ENCODE measurements around the gene LMF1. TPM values are rescaled to one million over a fixed set of nuclear protein-coding genes. Genes with fewer than 3 reads are reported as not detected.

The LMF1 gene
- total RNA-seq, 1 experiment from 2014 or later, result 13.5 TPM

DNA sequence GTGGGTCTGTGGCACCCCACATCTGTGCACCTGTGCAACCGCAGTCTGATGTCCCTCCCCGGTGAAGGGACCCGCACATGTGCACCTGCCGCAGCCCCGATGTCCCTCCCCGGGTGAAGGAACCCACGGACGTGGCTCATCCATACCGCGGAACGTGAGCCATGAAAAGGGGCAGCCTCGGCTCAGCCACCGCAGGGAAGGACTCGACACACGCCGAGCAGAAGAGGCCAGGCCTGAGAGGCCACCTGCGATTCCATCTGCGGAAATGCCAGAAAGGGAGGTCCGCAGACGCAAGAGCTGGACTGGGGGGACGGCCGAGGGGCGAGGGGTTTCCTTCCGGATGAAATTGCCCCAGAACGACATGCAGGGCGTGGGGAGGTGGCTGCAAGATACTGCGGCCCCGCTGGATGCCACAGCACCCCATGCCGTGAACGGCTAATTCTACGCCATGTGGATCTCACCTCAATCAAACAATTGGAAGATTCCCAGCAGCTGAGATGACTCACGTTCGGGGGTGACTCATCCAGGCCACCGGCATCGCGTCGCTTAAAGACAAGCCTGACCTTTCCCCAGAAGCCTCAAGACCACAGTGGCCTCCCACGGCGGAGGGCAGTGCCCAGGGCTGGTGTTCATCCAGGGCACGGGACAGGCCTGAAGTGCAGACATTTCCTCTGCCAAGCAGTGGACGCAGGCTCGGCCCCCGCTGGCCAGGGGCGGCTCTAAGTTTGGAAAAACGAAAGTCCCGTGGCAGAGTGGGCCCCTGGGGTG is 31.8 kb upstream of the LMF1 start:
- POLR2A ChIA-PET (ENCODE audit: unreplicated experiment), result no interaction called here

DNA sequence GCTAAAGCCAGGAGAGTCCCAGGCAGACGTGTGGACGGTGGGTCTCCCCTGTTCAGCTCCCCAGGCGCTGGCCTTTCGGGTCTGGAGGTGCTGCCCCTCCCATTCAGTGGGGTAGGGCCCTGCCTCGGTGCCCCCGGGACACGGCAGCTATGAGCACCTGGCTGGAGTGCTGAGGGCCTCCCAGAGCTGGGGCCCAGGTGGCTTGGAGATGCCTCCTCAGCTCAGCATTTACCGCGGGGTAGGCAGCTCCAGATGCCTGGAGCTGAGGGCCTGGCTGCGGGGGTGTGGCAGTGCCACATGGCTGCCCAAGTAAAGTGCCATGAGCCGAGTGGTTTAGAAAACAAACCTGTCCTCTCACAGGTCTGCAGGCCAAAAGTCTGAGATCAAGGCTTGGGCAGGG is 30.3 kb upstream of the LMF1 start:
- DNase-seq, result no peak
- Histone ChIP-seq H3K9me2 (replicated peaks; ENCODE audit: low read length) (no peaks in the 10 kb centered on the region), H2AFZ (ENCODE audit: low read length) (no peak overlapping the region), H3K27ac (ENCODE audit: low read length) (no peak overlapping the region), H3K4me2 (ENCODE audit: low read length) (no peak overlapping the region), H3K27me3 (ENCODE audit: low read length) (no peaks in the 10 kb centered on the region), H3K9me3 (ENCODE audit: low read length) (no peaks in the 10 kb centered on the region), H3K9ac (ENCODE audit: low read length) (no peak overlapping the region), H4K20me1 (ENCODE audit: low read length) (no peaks in the 10 kb centered on the region), H3K4me3 (ENCODE audit: low read length) (no peak overlapping the region), H3F3A (ENCODE audit: low read length, unreplicated experiment) (no peaks in the 10 kb centered on the region), H3K79me2 (ENCODE audit: low read length) (no peaks in the 10 kb centered on the region), H3K4me1 (ENCODE audit: insufficient read depth, low read length) (peaks cover 16% of the 10 kb centered on the region), H3K36me3 (ENCODE audit: low read depth, low read length) (no peaks in the 10 kb centered on the region)
- ChIA-PET CTCF (no interaction called here), POLR2A (ENCODE audit: unreplicated experiment) (no interaction called here)
- no peak for ATAC-seq
- TF ChIP-seq EZH2phosphoT487 (IDR thresholded peaks at IDR 0.05; ENCODE audit: borderline replicate concordance, low read length) (no peak), EZH2 (IDR thresholded peaks at IDR 0.05; ENCODE audit: low read length, unreplicated experiment) (no peak)
- TF ChIP-seq, protein P1, sequence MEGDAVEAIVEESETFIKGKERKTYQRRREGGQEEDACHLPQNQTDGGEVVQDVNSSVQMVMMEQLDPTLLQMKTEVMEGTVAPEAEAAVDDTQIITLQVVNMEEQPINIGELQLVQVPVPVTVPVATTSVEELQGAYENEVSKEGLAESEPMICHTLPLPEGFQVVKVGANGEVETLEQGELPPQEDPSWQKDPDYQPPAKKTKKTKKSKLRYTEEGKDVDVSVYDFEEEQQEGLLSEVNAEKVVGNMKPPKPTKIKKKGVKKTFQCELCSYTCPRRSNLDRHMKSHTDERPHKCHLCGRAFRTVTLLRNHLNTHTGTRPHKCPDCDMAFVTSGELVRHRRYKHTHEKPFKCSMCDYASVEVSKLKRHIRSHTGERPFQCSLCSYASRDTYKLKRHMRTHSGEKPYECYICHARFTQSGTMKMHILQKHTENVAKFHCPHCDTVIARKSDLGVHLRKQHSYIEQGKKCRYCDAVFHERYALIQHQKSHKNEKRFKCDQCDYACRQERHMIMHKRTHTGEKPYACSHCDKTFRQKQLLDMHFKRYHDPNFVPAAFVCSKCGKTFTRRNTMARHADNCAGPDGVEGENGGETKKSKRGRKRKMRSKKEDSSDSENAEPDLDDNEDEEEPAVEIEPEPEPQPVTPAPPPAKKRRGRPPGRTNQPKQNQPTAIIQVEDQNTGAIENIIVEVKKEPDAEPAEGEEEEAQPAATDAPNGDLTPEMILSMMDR (conservative IDR thresholded peaks at IDR 0.05; ENCODE audit: low read depth, low read length), result no peak
- no TSS peak for BruUV-seq (replicated peaks)
- intact Hi-C loops (cut with micrococcal nuclease), result no loop called here

More for the DNA sequence above, 31.8 kb upstream of the LMF1 start:
- Histone ChIP-seq H3K4me3 (ENCODE audit: low read length) (no peak overlapping the region; the same call in 1 of the 2 replicates), H3K79me2 (ENCODE audit: low read length) (no peaks in the 10 kb centered on the region), H3F3A (ENCODE audit: low read length, unreplicated experiment) (no peaks in the 10 kb centered on the region), H4K20me1 (ENCODE audit: low read length) (no peaks in the 10 kb centered on the region), H3K9me3 (ENCODE audit: low read length) (no peaks in the 10 kb centered on the region), H3K9me2 (replicated peaks; ENCODE audit: low read length) (no peaks in the 10 kb centered on the region), H3K9ac (ENCODE audit: low read length) (no peak overlapping the region), H3K27ac (ENCODE audit: low read length) (no peak overlapping the region), H3K27me3 (ENCODE audit: low read length) (no peaks in the 10 kb centered on the region), H3K36me3 (ENCODE audit: low read depth, low read length) (no peaks in the 10 kb centered on the region), H2AFZ (ENCODE audit: low read length) (no peak overlapping the region), H3K4me2 (ENCODE audit: low read length) (peak overlapping the region; percentile 78), H3K4me1 (ENCODE audit: insufficient read depth, low read length) (peaks cover 16% of the 10 kb centered on the region)
- TF ChIP-seq EZH2phosphoT487 (IDR thresholded peaks at IDR 0.05; ENCODE audit: borderline replicate concordance, low read length) (peak; percentile 87), EZH2 (IDR thresholded peaks at IDR 0.05; ENCODE audit: low read length, unreplicated experiment) (no peak)
- TF ChIP-seq, protein P1 (conservative IDR thresholded peaks at IDR 0.05; ENCODE audit: low read depth, low read length), result no peak
- intact Hi-C loops (cut with micrococcal nuclease), result no loop called here
- peak; percentile 94 for DNase-seq
- BruUV-seq (replicated peaks), result no TSS peak
- ATAC-seq, result peak; percentile 93
- CTCF ChIA-PET, result no interaction called here

DNA sequence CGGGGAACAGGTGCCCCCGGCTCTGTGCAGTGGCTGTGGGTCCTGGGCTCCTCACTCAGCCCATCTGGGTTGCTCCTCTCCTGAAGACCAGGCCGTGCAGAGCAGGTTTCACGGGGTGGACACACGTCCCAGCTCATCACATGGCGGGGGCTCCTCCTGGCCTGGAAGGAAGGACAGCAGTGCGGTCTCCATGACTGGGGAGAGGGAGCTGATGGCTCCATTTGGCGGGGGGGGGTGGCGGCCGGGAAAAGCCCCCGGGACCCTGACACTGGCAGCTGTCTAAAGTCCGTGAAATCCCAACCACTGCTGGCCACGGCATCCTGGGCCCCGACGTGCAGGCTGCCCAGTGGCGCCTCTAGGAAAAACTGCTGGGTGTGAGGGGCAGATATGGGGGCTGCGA is 29.8 kb upstream of the LMF1 start:
- intact Hi-C loops (cut with micrococcal nuclease), result no loop called here
- Histone ChIP-seq H3K36me3 (ENCODE audit: low read depth, low read length) (no peaks in the 10 kb centered on the region), H3K9ac (ENCODE audit: low read length) (no peak overlapping the region), H3K9me3 (ENCODE audit: low read length) (no peaks in the 10 kb centered on the region), H3K4me3 (ENCODE audit: low read length) (no peak overlapping the region), H2AFZ (ENCODE audit: low read length) (no peak overlapping the region), H4K20me1 (ENCODE audit: low read length) (no peaks in the 10 kb centered on the region), H3K27ac (ENCODE audit: low read length) (no peak overlapping the region), H3K79me2 (ENCODE audit: low read length) (no peaks in the 10 kb centered on the region), H3K27me3 (ENCODE audit: low read length) (no peaks in the 10 kb centered on the region), H3K4me1 (ENCODE audit: insufficient read depth, low read length) (peaks cover 16% of the 10 kb centered on the region), H3K4me2 (ENCODE audit: low read length) (no peak overlapping the region), H3K9me2 (replicated peaks; ENCODE audit: low read length) (no peaks in the 10 kb centered on the region), H3F3A (ENCODE audit: low read length, unreplicated experiment) (no peaks in the 10 kb centered on the region)
- no peak for TF ChIP-seq EZH2 (IDR thresholded peaks at IDR 0.05; ENCODE audit: low read length, unreplicated experiment)
- TF ChIP-seq, protein P1 (conservative IDR thresholded peaks at IDR 0.05; ENCODE audit: low read depth, low read length), result no peak
- no peak for TF ChIP-seq EZH2phosphoT487 (IDR thresholded peaks at IDR 0.05; ENCODE audit: borderline replicate concordance, low read length)
- DNase-seq, result no peak
- ChIA-PET CTCF (no interaction called here), POLR2A (ENCODE audit: unreplicated experiment) (no interaction called here)
- no TSS peak for BruUV-seq (replicated peaks)
- ATAC-seq, result no peak
